ENCODE measurements around the gene FAM227B. TPM values are rescaled to one million over a fixed set of nuclear protein-coding genes. Genes with fewer than 3 reads are reported as not detected.
"Not testable (repeated sequence)": the region's sequence is repeated elsewhere in the genome, so short reads cannot be mapped to it uniquely, and the experiment has no call there.

FAM227B gene
- total RNA-seq, 2 experiments from 2014 or later = 6.0 to 6.1 TPM

DNA sequence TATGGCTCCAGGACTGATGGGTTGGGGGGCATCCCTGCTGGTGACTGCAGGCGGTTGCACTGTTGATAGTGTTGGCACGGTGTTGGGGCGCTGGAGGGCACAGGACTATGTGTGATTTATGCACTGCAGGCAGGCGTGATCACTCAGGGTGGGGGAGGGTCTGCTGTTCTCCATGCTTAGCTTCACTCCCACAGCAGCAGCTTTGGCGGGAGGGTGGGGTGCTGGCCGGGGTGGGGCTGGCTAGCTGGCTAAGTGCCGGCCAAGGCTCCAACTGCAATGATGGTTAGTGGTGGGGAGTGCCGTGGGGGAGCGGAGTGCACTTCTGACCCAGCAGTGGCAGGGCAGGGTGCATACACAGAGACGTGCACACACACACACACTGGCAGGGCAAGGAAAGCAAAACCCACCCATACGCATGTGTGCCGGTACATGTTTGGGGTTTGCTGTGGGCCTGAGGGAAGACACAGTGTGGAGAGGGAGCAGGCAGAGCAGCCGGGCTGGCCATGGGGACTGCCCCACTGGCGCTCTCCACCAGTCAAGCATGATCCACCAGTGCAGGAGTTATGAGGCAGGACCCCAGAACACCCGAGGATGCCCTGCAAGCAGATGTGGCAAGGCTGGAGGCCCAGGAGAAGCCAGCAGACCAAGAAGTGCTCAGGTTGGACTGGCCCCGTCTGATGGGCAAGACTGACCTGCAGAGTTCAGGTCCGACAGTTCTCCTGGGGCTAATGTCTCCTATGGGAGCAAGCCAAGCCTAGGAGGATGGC is 214.1 kb downstream of the FAM227B start:
- Mint-ChIP-seq H3K4me1 (ENCODE audit: low read depth) (no peaks in the 10 kb centered on the region), H3K27ac (no peak overlapping the region), H3K27me3 (no peaks in the 10 kb centered on the region), H3K36me3 (ENCODE audit: low read depth) (no peaks in the 10 kb centered on the region), H3K9me3 (peaks cover 3% of the 10 kb centered on the region), H3K4me3 (no peak overlapping the region)
- ATAC-seq (no peak), DNase-seq (no peak)
- TF ChIP-seq, protein P1, sequence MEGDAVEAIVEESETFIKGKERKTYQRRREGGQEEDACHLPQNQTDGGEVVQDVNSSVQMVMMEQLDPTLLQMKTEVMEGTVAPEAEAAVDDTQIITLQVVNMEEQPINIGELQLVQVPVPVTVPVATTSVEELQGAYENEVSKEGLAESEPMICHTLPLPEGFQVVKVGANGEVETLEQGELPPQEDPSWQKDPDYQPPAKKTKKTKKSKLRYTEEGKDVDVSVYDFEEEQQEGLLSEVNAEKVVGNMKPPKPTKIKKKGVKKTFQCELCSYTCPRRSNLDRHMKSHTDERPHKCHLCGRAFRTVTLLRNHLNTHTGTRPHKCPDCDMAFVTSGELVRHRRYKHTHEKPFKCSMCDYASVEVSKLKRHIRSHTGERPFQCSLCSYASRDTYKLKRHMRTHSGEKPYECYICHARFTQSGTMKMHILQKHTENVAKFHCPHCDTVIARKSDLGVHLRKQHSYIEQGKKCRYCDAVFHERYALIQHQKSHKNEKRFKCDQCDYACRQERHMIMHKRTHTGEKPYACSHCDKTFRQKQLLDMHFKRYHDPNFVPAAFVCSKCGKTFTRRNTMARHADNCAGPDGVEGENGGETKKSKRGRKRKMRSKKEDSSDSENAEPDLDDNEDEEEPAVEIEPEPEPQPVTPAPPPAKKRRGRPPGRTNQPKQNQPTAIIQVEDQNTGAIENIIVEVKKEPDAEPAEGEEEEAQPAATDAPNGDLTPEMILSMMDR (IDR thresholded peaks at IDR 0.05) = no peak
- intact Hi-C loops (cut with micrococcal nuclease) = no loop called here
- ChIA-PET POLR2A (no interaction called here), CTCF (no interaction called here)

DNA sequence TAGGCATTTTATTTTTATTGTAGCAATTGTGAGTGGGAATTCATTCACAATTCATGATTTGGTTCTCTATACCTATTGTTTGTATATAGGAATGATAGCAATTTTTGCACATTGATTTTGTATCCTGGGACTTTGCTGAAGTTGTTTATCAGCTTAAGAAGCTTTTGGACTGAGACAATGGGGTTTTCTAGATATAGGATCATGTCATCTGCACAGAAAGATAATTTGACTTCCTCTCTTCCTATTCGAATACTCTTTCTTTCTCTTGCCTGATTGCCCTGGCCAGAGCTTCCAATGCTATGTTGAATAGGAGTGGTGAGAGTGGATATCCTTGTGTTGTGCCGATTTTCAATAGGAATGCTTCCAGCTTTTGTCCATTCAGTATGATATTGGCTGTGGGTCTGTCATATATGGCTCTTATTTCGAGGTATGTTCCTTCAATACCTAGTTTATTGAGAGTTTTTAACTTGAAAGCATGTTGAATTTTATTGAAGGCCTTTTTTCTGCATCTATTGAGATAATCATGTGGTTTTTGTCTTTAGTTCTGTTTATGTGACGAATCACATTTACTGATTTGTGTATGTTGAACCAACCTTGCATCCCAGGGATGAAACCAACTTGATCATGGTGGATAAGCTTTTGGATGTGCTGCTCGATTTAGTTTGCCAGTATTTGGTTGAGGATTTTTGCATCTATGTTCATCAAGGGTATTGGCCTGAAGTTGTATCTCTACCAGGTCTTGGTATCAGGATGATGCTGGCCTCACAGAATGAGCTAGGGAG is 217.9 kb downstream of the FAM227B start:
- intact Hi-C loops (cut with micrococcal nuclease); H3K27me3 Mint-ChIP-seq; CTCF ChIA-PET; H3K4me3 Mint-ChIP-seq; H3K27ac Mint-ChIP-seq; ATAC-seq; H3K9me3 Mint-ChIP-seq; H3K36me3 Mint-ChIP-seq (ENCODE audit: low read depth); POLR2A ChIA-PET; DNase-seq; H3K4me1 Mint-ChIP-seq (ENCODE audit: low read depth): not testable (repeated sequence)

DNA sequence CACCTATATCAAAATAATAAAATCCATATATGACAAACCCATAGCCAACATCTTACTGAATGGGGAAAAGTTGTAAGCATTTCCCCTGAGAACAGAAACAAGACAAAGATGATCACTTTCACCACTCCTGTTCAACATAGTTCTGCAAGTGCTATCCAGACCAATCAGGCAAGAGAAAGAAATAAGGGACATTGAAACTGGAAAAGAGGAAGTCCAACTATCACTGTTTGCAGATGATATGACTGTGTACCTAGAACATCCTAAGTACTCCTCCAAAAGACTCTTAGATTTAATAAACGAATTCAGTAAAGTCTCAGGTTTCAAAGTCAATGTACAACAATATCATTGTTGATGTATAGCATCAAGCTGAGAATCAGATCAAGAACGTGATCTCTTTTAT is 233.1 kb downstream of the FAM227B start:
- Mint-ChIP-seq H3K36me3 (ENCODE audit: low read depth) (no peaks in the 10 kb centered on the region), H3K27me3 (peaks cover 2% of the 10 kb centered on the region), H3K4me3 (no peak overlapping the region), H3K4me1 (ENCODE audit: low read depth) (no peaks in the 10 kb centered on the region), H3K9me3 (peaks cover 1% of the 10 kb centered on the region), H3K27ac (no peak overlapping the region)
- intact Hi-C loops (cut with micrococcal nuclease) = no loop called here
- ChIA-PET POLR2A (no interaction called here), CTCF (no interaction called here)
- no peak for DNase-seq
- TF ChIP-seq, protein P1 (IDR thresholded peaks at IDR 0.05) = no peak
- ATAC-seq = no peak

DNA sequence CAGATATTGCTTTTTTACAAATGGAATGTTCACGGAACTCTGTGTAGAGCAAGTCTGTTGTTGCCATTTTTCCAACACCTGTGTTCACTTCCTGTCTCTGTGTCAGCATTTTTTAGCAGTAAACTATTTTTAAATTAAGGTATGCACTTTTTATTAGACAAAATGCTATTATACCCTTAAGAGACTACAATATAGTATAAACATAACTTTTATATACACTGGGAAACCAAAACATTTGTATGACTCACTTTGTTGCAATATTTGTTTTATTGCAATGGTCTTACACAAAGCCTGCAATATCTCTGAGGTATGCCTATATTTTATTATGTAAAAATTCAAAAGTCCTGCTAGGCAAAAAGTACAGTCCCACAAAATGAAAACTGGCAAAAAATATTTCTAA is 237.4 kb downstream of the FAM227B start:
- Mint-ChIP-seq H3K4me1 (ENCODE audit: low read depth) (no peaks in the 10 kb centered on the region), H3K36me3 (ENCODE audit: low read depth) (no peaks in the 10 kb centered on the region), H3K27ac (no peak overlapping the region), H3K27me3 (peaks cover 2% of the 10 kb centered on the region), H3K9me3 (peaks cover under 1% of the 10 kb centered on the region), H3K4me3 (no peak overlapping the region)
- DNase-seq (no peak), ATAC-seq (no peak)
- CTCF ChIA-PET = no interaction called here
- POLR2A ChIA-PET = no interaction called here
- intact Hi-C loops (cut with micrococcal nuclease) = no loop called here
- TF ChIP-seq, protein P1 (IDR thresholded peaks at IDR 0.05) = no peak

DNA sequence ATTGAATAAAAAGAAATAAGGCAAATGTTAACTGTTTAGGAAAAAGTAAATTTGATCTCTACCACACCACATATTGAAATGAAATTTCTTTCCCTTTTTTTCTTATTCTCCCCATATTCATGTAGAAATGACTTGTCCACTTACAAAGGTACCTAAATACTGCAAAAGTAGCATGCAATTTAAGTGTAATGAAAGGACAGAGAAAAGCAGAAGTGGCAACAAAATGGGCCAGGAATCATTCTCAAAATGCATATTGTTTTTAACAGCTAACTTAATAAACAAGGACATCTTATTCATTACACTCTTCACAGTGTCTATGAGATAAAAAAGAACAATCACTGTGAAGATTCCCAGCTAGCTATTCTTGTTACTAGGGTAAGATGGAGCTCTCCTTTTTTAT is 238.2 kb downstream of the FAM227B start:
- DNase-seq (no peak), ATAC-seq (no peak)
- TF ChIP-seq, protein P1 (IDR thresholded peaks at IDR 0.05) = no peak
- Mint-ChIP-seq H3K9me3 (no peaks in the 10 kb centered on the region), H3K36me3 (ENCODE audit: low read depth) (no peaks in the 10 kb centered on the region), H3K27me3 (peaks cover 2% of the 10 kb centered on the region), H3K4me1 (ENCODE audit: low read depth) (no peaks in the 10 kb centered on the region), H3K27ac (no peak overlapping the region), H3K4me3 (no peak overlapping the region)
- ChIA-PET CTCF (interaction anchor here (0.7 kb wide), 1 partner anchor 35 kb away, joined by 3 read pairs; no protein-coding TSS in a partner anchor), POLR2A (interaction anchor here (0.6 kb wide), 1 partner anchor 45 kb away, joined by 3 read pairs; no protein-coding TSS in a partner anchor)
- intact Hi-C loops (cut with micrococcal nuclease) = no loop called here
